Heart right ventricle (tissue), 16 donors: ENCODE results near the gene MBD2. TPM values are rescaled to one million over a fixed set of nuclear protein-coding genes. Genes with fewer than 3 reads are reported as not detected.

Source experiments
- ATAC-seq, 8 donors: fragments of 200-7000 bp; cut with Tn5 transposase; one replicate each; pipeline ENCODE4 v1.9.1; 2020; ENCODE audit warnings: mild to moderate bottlenecking in 8 of 8, moderate library complexity in 8 of 8, moderate number of reproducible peaks in 1 of 8
- DNase-seq, 2 donors: peaks; one replicate each; pipeline ENCODE4 v3.0.0-alpha.2; 2020
- H3K27ac ChIP-seq, 10 donors: fragments of 200-600 bp; sonication (generic) in 2 of 10; one replicate each; pipeline versions ENCODE4 v1.5.0 to v1.8.0; 2020 to 2022; ENCODE audit warnings: mild to moderate bottlenecking in 3 of 10
- H3K27me3 ChIP-seq, 7 donors: fragments of 200-600 bp; one replicate each; pipeline ENCODE4 v1.8.0; 2021 to 2022; ENCODE audit warnings: mild to moderate bottlenecking in 2 of 7
- H3K36me3 ChIP-seq, 9 donors: fragments of 200-600 bp; sonication (generic) in 1 of 9; one replicate each; pipeline versions ENCODE4 v1.5.0 to v1.8.0; 2020 to 2022; ENCODE audit warnings: mild to moderate bottlenecking in 2 of 9
- H3K4me1 ChIP-seq, 9 donors: fragments of 200-600 bp; sonication (generic) in 1 of 9; one replicate each; pipeline versions ENCODE4 v1.5.0 to v1.8.0; 2020 to 2022; ENCODE audit warnings: mild to moderate bottlenecking in 4 of 9
- H3K4me3 ChIP-seq, 10 donors: fragments of 200-600 bp; sonication (generic) in 2 of 10; one replicate each; pipeline versions ENCODE4 v1.5.0 to v1.8.0; 2020 to 2022; ENCODE audit warnings: mild to moderate bottlenecking in 7 of 10, moderate library complexity in 2 of 10
- H3K9me3 ChIP-seq, 11 donors: fragments of 200-600 bp in 10 of 11; sonication (generic) in 2 of 11; one replicate each; pipeline versions ENCODE4 v1.5.0 to v1.8.0; 2013 to 2022; ENCODE audit warnings: mild to moderate bottlenecking in 2 of 11, control low read depth in 1 of 11, moderate library complexity in 1 of 11
- CTCF ChIP-seq, 9 donors: fragments of 200-600 bp; sonication (generic) in 2 of 9; IDR thresholded peaks; one replicate each; pipeline versions ENCODE4 v1.5.0 to v1.8.0; 2021 to 2022; ENCODE audit warnings: antibody characterized with exemption in 9 of 9, mild to moderate bottlenecking in 5 of 9, moderate library complexity in 1 of 9
- WGBS, 2 donors: extraction: QIAGEN DNeasy Blood & Tissue Kit; methylation state at CpG; one replicate each; pipeline ENCODE4 v1.1.7; 2013; ENCODE audit warnings: inconsistent platforms in 1 of 2; 5-methylcytosine and 5-hydroxymethylcytosine counted together
- intact Hi-C, 10 donors: fragments of 100-400 bp; cut with DNase I; formaldehyde crosslinking; loops; one replicate each; pipeline versions ENCODE4 v1.11.1 to v1.14.2; 2022
- polyA plus RNA-seq, 2 donors: library from polyadenylated mRNA; stranded (reverse); fragments of 200-250 nt; gene quantifications; one replicate each; pipeline ENCODE4 v1.2.3, GENCODE V29; 2013
- total RNA-seq, 10 donors: library from RNA; stranded (reverse); fragmentation: NEBNext Ultra II Directional in 3 of 10; extraction: Animal tissue kit (Norgen Biotek cat#: 25700) in 3 of 10; gene quantifications; one replicate each; pipeline versions ENCODE4 v1.2.1 to v1.2.4, GENCODE V29; 2021 to 2023
- donor health status: Arrhythmogenic right ventricular cardiomyopathy.
- donor health status: ischemic (EF 13 %, LVEDD 7.1; RV severe dilation, severe dysfunction).
- donor health status: healthy with polysubstance abuse.
- donor health status: DM: no; HTN: yes; CAD: no.
- donor health status: DM: no; HTN: no; CAD: no.
- donor health status: ischemic (EF 25% LVEDD 6.9; RV normal size, moderate dysfunction).
- donor health status: ischemic (EF 25% LVEDD 5.7; RV mildly dilated, moderate dysfunction).
- donor health status: healthy.
- donor health status: DM: yes; HTN: yes; CAD: no.
- donor health status: Ischemic cardiomyopathy.
- donor health status: ischemic (EF 35%, LVEDD 5.7; RV mildly dilated, moderate dysfunction).
- donor health status: nonischemic (EF 11% LVEDD 7.7; RV severe dilation, severe dysfunction).
- donor health status: DM: yes; HTN: yes; CAD: no.
- donor health status: PGD.
- donor health status: ischemic (EF 29% LVEDD 5.4; RV normal size, mild dysfunction).
- donor health status: nonischemic (EF 23%, LVEDD 6.1; RV moderate dilation, normal function).

Gene MBD2
- total and polyA plus RNA-seq, 12 donors: 19.6 to 61.3 (median 41.5) TPM

GRCh38 chr18:54173980-54174630 is 50.4 kb downstream of the MBD2 start:
- no peak overlapping the region for H3K4me3 ChIP-seq
- no peak for TF ChIP-seq CTCF (IDR thresholded peaks at IDR 0.05)
- DNase-seq: no peak
- H3K27me3 ChIP-seq: no peaks in the 10 kb centered on the region
- H3K36me3 ChIP-seq: peaks cover 0 to 37% (median 4%) of the 10 kb centered on the region in 9 donors
- H3K4me1 ChIP-seq: peaks cover 0 to 22% (median 5%) of the 10 kb centered on the region in 9 donors
- H3K27ac ChIP-seq: no peak overlapping the region
- no peak for ATAC-seq
- intact Hi-C loops: loop anchor here in 2 of 10 donors (5.0 to 10.0 kb wide), 2 partner anchors 48 to 101 kb away; partner anchors contain the start of gene MBD2 (in 1 of the 2)
- WGBS, 2 donors: 90 to 95% methylated on average over 1 of the region's 1 CpG
- H3K9me3 ChIP-seq: no peaks in the 10 kb centered on the region

GRCh38 chr18:54173250-54173649 is 51.2 kb downstream of the MBD2 start:
- Histone ChIP-seq H3K4me3 (no peak overlapping the region), H3K27me3 (no peaks in the 10 kb centered on the region), H3K4me1 (peaks cover 0 to 26% (median 5%) of the 10 kb centered on the region in 9 donors), H3K27ac (no peak overlapping the region), H3K36me3 (peaks cover 0 to 37% (median 4%) of the 10 kb centered on the region in 9 donors), H3K9me3 (no peaks in the 10 kb centered on the region)
- no peak for TF ChIP-seq CTCF (IDR thresholded peaks at IDR 0.05)
- intact Hi-C loops: loop anchor here in 2 of 10 donors (5.0 to 10.0 kb wide), 2 partner anchors 49 to 102 kb away; partner anchors contain the start of gene MBD2 (in 1 of the 2)
- DNase-seq: no peak
- ATAC-seq: peak in 2 of 8 donors; percentile 40 to 55
- 73 to 84% methylated on average over 2 of the region's 2 CpGs for WGBS, 2 donors

DNA sequence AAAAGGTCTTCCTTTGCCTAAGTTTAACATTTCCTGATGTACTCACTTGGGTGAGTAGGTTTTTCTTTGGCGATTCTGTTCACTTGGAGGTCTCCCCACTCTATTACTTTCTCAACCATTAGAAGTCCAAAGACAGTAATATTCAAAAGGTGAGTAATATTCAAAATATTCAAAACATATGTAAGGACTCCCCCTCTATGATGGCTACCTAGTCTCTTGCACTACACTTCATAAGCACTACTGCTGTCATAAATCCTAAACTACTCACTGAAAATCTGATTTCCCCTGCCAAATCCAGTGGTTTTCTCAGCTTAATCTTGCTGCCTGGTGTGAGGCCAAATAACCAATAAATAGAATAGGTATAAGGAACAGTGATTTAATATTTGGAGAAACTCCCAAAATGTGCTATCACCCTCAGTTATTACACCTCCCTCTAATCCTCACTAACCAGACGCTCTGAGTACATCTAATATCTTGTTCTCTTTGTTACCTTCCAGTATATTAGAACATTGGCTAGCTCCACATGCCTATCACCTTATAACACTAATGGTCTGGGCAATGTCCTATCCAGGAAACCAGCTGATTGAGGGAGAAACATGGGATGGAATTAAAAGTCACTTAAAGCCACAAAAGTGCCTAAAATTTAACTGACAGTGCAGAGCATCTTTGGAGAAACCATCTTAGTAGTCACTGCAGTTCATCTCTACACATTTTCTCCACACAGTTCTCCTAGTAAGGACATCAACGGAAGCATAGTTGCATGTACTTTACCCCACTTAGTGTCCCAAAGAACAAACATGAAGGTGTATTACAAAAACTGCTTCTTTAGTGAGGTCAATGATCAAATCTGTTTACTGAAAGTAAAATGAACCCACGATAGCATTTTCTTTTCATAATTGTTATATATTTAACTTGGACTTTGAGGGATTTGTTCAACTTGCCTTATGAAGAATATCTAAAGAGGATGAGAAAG is 54.8 kb downstream of the MBD2 start:
- no peak for TF ChIP-seq CTCF (IDR thresholded peaks at IDR 0.05)
- no peak overlapping the region for H3K27ac ChIP-seq
- H3K36me3 ChIP-seq: peaks cover 0 to 48% (median 4%) of the 10 kb centered on the region in 9 donors
- no peaks in the 10 kb centered on the region for H3K9me3 ChIP-seq
- H3K4me3 ChIP-seq: no peak overlapping the region
- ATAC-seq (no peak), DNase-seq (no peak)
- H3K4me1 ChIP-seq: peaks cover 0 to 21% (median 3%) of the 10 kb centered on the region in 9 donors
- H3K27me3 ChIP-seq: no peaks in the 10 kb centered on the region
- intact Hi-C loops: loop anchor here in 3 of 10 donors (5.0 to 10.0 kb wide), 3 partner anchors 53 to 185 kb away; partner anchors contain the start of genes C18orf54 (in 1 of the 3), MBD2 (in 1 of the 3) and STARD6 (in 1 of the 3)
- WGBS, 2 donors: 83 to 85% methylated on average over 4 of the region's 4 CpGs

GRCh38 chr18:54165450-54165849 is 59.0 kb downstream of the MBD2 start:
- no peaks in the 10 kb centered on the region for H3K9me3 ChIP-seq
- H3K4me3 ChIP-seq: no peak overlapping the region
- H3K27ac ChIP-seq: no peak overlapping the region
- TF ChIP-seq CTCF (IDR thresholded peaks at IDR 0.05): no peak
- no peaks in the 10 kb centered on the region for H3K27me3 ChIP-seq
- intact Hi-C loops: loop anchor here in 1 of 10 donors (10.0 kb wide), 1 partner anchor 189 kb away; the partner anchor contains the start of genes C18orf54 and STARD6
- DNase-seq: no peak
- peaks cover 0 to 67% (median 31%) of the 10 kb centered on the region in 9 donors for H3K36me3 ChIP-seq
- ATAC-seq: no peak
- peaks cover 0 to 18% (median 0%) of the 10 kb centered on the region in 9 donors for H3K4me1 ChIP-seq
- 98 to 100% methylated on average over 1 of the region's 1 CpG for WGBS, 2 donors
